GM18507 (cell line): ENCODE results near the gene FCER1G.

ENCODE experiments used
- DNase-seq: peaks from one replicate; pipeline ENCODE4 v3.0.0; 2011; ENCODE audit warnings: low read depth; ENCODE audit not compliant: insufficient read length; ENCODE audit errors: extremely low spot score
- FAIRE-seq: peaks from 2 replicates; lab custom pipeline; 2011; peaks lifted over from hg19 to GRCh38; lab: Jason Lieb, UNC

The FCER1G gene

GRCh38 chr1:161185732-161186311 is 29.3 kb upstream of the FCER1G start:
- FAIRE-seq: no peak
- no peak for DNase-seq

- FAIRE-seq (no peak), DNase-seq (no peak)
Observed at GRCh38 chr1:161187311-161187710, 27.8 kb upstream of the FCER1G start.

DNA sequence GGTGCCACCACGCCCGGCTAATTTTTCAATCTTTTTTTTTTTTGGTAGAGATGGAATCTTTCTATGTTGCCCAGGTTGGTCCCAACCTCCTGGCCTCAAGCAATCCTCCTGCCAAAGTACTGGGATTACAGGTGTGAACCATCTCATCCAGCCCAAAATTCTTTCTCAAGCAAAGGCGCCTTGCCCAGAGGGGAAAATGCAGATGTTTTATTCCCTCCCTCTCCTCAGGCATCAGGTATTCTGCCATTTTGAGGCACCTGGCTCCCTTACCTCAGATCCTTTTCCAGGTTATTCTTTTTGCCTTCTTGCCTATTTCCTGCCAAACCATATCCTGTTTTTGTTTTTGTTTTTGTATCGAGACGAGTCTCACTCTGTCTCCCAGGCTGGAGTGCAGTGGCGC is 26.7 kb upstream of the FCER1G start:
- DNase-seq: no peak

GRCh38 chr1:161189036-161189435 is 26.1 kb upstream of the FCER1G start:
- DNase-seq: no peak
- no peak for FAIRE-seq

More for the DNA sequence above, 26.7 kb upstream of the FCER1G start:
- no peak for FAIRE-seq

GRCh38 chr1:161190962-161191521 is 24.1 kb upstream of the FCER1G start:
- no peak for FAIRE-seq
- no peak for DNase-seq

- DNase-seq (no peak), FAIRE-seq (no peak)
Observed at GRCh38 chr1:161191971-161192370, 23.1 kb upstream of the FCER1G start.

GRCh38 chr1:161192476-161193465 is 22.3 kb upstream of the FCER1G start:
- DNase-seq: no peak
- peak; percentile 90 for FAIRE-seq

DNA sequence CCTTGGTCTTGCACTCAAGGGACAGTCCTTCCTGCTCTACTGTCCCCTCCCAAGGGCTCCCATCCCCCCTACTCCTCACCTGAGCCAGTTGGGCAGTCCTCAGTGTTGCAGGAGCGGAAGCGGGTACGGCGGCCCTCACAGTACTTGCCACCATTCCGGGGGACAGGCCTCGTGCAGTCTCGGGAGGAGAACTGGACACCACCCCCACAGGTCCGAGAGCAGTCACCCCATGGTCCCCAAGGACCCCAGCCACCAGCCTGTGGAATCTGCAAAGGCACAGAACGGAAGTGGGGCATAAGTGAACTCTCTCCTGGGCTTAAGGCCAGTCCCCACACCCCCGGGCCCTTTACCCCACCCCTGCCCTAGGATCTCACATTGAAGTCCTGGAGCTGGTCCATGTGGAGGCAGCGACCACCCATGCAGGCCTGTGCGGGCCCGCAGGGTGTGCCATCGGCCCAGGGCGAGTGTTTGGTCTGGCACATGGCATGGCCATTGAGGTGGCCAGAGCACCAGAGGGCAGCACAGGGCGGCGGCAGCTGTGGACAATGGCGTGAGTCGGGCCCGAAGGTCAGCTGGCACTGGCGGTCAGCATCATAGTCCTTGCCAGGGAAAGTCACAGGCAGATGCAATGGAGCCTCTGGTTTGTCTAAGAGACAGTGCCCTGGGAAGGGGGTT is 21.4 kb upstream of the FCER1G start:
- DNase-seq (no peak), FAIRE-seq (no peak)

GRCh38 chr1:161195171-161195570 is 19.9 kb upstream of the FCER1G start:
- no peak for DNase-seq
- peak; percentile 86 for FAIRE-seq

- no peak for FAIRE-seq
- no peak for DNase-seq
Observed at GRCh38 chr1:161196111-161196510, 19.0 kb upstream of the FCER1G start.

DNA sequence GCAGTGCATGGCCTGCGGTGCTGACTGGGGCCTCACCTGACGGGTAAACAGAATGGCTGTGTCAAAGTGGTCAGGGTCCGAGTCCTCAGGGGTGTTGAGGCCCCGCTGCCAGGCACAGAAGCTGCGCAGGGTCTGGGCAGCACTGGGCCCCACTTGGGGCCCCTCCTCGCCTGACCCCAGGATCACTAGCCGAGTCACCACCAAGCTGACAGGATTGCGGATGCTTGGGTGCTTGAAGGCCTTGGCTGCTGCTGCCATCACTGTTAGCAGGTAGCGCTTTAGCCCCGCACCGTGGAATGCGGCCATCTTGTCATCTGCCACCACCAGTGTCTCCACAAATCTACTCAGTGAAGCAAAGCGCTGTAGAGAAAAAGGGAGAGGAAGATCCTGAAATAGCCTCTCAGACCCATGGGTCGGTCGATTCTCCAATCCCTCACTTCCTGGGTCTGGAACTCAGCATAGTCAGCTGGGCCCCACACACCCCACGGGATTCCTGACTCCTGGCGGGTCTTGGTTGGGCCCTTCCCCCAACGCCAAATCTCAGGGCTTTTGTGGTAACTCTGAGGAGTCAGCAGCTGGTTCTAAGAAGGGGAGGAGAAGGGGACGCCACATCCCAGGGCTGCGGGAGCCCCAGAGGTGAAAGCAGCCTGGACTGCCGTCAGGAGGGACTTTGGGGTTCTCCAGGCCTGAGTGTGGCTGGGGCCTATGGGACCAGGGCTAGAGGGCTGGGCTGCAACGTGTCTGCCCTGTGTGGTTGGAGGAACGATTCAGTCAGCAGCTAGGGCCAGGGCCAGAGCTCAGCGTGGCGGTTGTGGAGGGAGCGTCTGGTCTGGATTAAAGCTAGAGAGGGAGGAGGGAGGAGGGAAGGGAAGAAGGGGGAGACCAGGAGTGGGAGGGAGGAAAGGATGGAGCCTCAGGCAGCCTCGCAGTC is 18.3 kb upstream of the FCER1G start:
- FAIRE-seq: no peak
- DNase-seq: no peak

- FAIRE-seq: no peak
Observed at GRCh38 chr1:161197560-161198193, 17.4 kb upstream of the FCER1G start.

GRCh38 chr1:161198194-161198896 is 16.8 kb upstream of the FCER1G start:
- FAIRE-seq (no peak), DNase-seq (no peak)

More at GRCh38 chr1:161197560-161198193, 17.4 kb upstream of the FCER1G start:
- no peak for DNase-seq

GRCh38 chr1:161198897-161199431 is 16.1 kb upstream of the FCER1G start, which contains the start of gene ADAMTS4:
Gene ADAMTS4 (minus strand): TSS chr1:161199054. CDS start chr1:161198627, 427 bp downstream.
- DNase-seq: no peak
- FAIRE-seq: no peak

DNA sequence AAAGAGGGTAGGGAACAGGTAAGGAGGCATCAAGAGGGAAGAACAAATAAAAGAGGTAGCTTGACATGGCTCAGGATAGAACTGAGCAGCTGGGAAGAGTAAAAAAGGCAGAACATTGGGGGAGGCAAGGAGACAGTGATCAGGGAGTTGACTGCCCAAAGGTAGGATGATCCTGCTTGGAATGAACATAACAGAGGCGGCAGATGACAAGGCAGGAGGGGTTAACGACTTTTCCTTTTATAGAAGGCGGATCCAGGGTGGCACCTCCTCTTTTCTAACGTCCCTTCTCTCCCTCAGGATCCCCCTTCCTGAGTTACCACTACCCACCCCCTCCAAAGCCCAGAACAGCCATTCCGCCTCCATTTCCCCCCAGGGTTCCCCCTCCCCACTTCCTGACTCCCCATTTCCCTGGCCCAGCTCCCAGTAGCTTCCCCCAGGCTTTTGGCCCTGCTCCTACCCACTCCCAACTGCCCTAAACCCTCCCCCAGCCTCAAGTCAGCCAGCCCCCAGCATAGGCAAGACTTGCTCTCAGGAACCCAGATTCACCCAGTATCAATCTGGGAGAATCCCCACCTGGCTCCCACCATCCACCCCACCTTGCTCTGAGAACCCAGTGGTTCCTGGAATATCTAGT is 15.5 kb upstream of the FCER1G start:
- FAIRE-seq (no peak), DNase-seq (no peak)

DNA sequence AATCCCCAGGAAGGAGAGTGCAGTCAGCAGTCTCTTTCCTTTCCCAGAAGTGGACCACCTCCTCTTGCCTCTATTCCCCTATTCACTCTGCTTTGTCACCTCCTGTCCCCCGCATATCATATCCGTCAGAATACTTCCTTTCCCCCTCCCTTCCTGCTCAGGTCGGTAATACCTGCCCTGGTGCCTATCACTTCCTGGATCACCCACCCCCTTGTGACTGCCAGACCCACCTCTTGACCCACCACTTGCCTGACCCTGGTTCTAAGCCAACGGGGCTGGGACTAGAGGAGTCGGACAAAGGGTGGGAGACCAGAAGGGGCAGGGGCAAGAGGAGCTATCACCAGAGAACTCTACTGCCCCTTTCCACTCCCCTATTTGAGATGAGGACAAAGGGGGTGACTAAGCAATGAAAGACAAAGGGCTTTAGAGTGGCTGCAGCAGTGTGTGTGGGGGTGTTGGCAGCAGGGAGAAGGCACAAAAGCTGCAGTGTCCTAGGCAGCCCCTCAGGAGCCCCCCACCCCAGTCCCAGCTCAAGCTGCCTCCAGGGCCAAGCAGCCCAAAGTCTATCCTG is 14.6 kb upstream of the FCER1G start:
- FAIRE-seq (no peak), DNase-seq (no peak)
